HEK293 (cell line): ENCODE results near the gene TRIM28.
A peak's percentile ranks its signal among the peaks of the same experiment; 100 is the strongest.

Experiments
- SP2 ChIP-seq: fragments of 450-650 bp; formaldehyde crosslinking; IDR thresholded peaks from 2 replicates; pipeline ENCODE4 v1.5.1; 2016; ENCODE audit warnings: missing biosample characterization, missing genetic modification characterization
- ZBTB48 ChIP-seq: fragments of 450-650 bp; formaldehyde crosslinking; IDR thresholded peaks from 2 replicates; pipeline ENCODE4 v1.5.1; 2016; ENCODE audit warnings: missing biosample characterization, missing genetic modification characterization
- ZFP41 ChIP-seq: fragments of 450-650 bp; formaldehyde crosslinking; IDR thresholded peaks from 2 replicates; pipeline ENCODE4 v1.5.1; 2016; ENCODE audit warnings: missing biosample characterization, missing genetic modification characterization, borderline replicate concordance
- ZNF19 ChIP-seq: fragments of 450-650 bp; formaldehyde crosslinking; IDR thresholded peaks from 2 replicates; pipeline ENCODE4; 2016; ENCODE audit warnings: missing biosample characterization, missing genetic modification characterization, low read depth
- ZNF2 ChIP-seq: fragments of 450-650 bp; formaldehyde crosslinking; IDR thresholded peaks from 2 replicates; pipeline ENCODE4 v1.5.1; 2016; ENCODE audit warnings: missing biosample characterization, missing genetic modification characterization
- ZNF239 ChIP-seq: fragments of 450-650 bp; formaldehyde crosslinking; IDR thresholded peaks from 2 replicates; pipeline ENCODE4 v1.5.1; 2016; ENCODE audit warnings: missing biosample characterization, missing genetic modification characterization
- ZNF24 ChIP-seq: fragments of 450-650 bp; formaldehyde crosslinking; IDR thresholded peaks from 2 replicates; pipeline ENCODE4 v1.5.1; 2016; ENCODE audit warnings: missing biosample characterization, missing genetic modification characterization
- ZNF266 ChIP-seq: fragments of 450-650 bp; formaldehyde crosslinking; IDR thresholded peaks from 2 replicates; pipeline ENCODE4 v1.5.1; 2016; ENCODE audit warnings: missing biosample characterization, missing genetic modification characterization, low read depth
- ZNF335 ChIP-seq: fragments of 450-650 bp; formaldehyde crosslinking; conservative IDR thresholded peaks from 2 replicates; pipeline ENCODE4 v1.5.1; 2016; ENCODE audit warnings: missing biosample characterization, missing genetic modification characterization
- ZNF48 ChIP-seq: fragments of 450-650 bp; formaldehyde crosslinking; IDR thresholded peaks from 2 replicates; pipeline ENCODE4 v1.5.1; 2016; ENCODE audit warnings: missing biosample characterization, missing genetic modification characterization
- ZNF585B ChIP-seq: fragments of 450-650 bp; formaldehyde crosslinking; IDR thresholded peaks from 2 replicates; pipeline ENCODE4 v1.5.1; 2016; ENCODE audit warnings: missing biosample characterization, missing genetic modification characterization
- ZNF660 ChIP-seq: fragments of 450-650 bp; IDR thresholded peaks from 2 replicates; pipeline ENCODE4 v1.5.1; 2018; ENCODE audit warnings: missing biosample characterization, mild to moderate bottlenecking, missing genetic modification characterization
- ZNF670 ChIP-seq: fragments of 450-650 bp; formaldehyde crosslinking; IDR thresholded peaks from 2 replicates; pipeline ENCODE4 v1.5.1; 2016; ENCODE audit warnings: missing biosample characterization, missing genetic modification characterization, low read depth
- ZNF768 ChIP-seq: fragments of 450-650 bp; formaldehyde crosslinking; IDR thresholded peaks from 2 replicates; pipeline ENCODE4 v1.5.1; 2018; ENCODE audit warnings: missing biosample characterization, mild to moderate bottlenecking, missing genetic modification characterization
- ZNF843 ChIP-seq: fragments of 450-650 bp; formaldehyde crosslinking; IDR thresholded peaks from 2 replicates; pipeline ENCODE4 v1.5.1; 2016; ENCODE audit warnings: missing biosample characterization, missing genetic modification characterization
- TF ChIP-seq, protein P1 (sequence below): fragments of 450-650 bp; formaldehyde crosslinking; IDR thresholded peaks from 2 replicates; pipeline ENCODE4 v1.5.1; 2016; ENCODE audit warnings: missing biosample characterization, missing genetic modification characterization
- TF ChIP-seq, protein P2 (sequence below): fragments of 450-650 bp; formaldehyde crosslinking; IDR thresholded peaks from 2 replicates; pipeline ENCODE4 v1.5.1; 2016; ENCODE audit warnings: missing biosample characterization, missing genetic modification characterization
- TF ChIP-seq, protein P3 (sequence below): fragments of 450-650 bp; formaldehyde crosslinking; IDR thresholded peaks from 2 replicates; pipeline ENCODE4 v1.5.1; 2016; ENCODE audit warnings: missing biosample characterization, missing genetic modification characterization
- TF ChIP-seq, protein P4 (sequence below): IDR thresholded peaks from 2 replicates; pipeline ENCODE4 v1.6.1; 2011; ENCODE audit warnings: mild to moderate bottlenecking, low read depth, low read length, borderline replicate concordance
- TF ChIP-seq, protein P5 (sequence below): fragments of 450-650 bp; IDR thresholded peaks from 2 replicates; pipeline ENCODE4 v1.5.1; 2018; ENCODE audit warnings: missing biosample characterization, mild to moderate bottlenecking, missing genetic modification characterization
- TF ChIP-seq, protein P6 (sequence below): fragments of 450-650 bp; formaldehyde crosslinking; IDR thresholded peaks from 2 replicates; pipeline ENCODE4 v1.5.1; 2016; ENCODE audit warnings: missing biosample characterization, missing genetic modification characterization
- TF ChIP-seq, protein P7 (sequence below): fragments of 450-650 bp; formaldehyde crosslinking; IDR thresholded peaks from 2 replicates; pipeline ENCODE4 v1.5.1; 2016; ENCODE audit warnings: missing biosample characterization, missing genetic modification characterization, borderline replicate concordance

Gene TRIM28

DNA sequence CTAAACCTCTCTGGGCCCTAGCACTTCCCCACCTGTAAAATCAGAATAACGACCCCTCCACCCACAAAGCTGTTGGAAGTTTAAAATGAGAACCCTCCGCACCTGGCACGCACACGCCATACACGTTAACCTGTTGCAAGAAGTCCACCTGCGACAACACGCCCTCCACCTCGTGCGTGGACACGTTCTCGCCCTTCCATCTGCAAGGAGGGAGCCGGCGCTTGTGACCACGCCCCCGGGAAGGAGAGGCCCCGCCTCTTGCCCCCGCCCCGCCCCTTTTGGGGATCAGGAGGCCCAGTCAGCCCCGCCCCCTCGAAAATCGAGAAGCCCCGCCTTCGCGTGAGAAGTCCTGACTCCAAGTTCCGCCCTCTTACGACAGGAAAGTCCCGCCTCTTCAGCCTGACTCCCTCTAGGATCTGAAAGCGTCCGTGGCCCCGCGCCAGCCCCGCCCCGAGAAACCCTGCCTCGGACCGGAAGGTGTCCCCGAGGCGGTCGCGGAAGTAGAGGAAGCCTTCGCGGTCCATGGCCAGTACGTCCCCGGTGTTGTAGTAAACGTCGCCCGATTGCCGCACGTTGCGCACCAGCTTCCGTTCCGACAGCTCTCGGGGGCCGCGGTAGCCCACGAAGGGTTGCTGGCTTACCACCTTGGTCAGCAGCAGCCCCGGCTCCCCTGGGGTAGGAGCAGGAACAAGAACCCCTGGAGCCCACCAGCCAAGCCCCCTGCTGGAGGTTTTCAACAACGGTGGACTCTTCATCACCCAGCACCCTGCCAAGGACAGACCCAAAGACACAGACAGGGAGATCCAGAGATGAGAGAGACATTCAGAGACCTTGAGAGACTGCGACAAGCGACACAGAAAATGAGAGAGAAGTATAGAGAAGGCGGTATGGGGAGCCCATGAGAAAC lies 44.6 kb upstream of the TRIM28 start (continued):
- TF ChIP-seq ZNF585B, result no peak
- no peak for TF ChIP-seq ZFP41 (tag by site-specific recombination)
- no peak for TF ChIP-seq ZNF266 (tag by site-specific recombination)
- TF ChIP-seq, protein P1, sequence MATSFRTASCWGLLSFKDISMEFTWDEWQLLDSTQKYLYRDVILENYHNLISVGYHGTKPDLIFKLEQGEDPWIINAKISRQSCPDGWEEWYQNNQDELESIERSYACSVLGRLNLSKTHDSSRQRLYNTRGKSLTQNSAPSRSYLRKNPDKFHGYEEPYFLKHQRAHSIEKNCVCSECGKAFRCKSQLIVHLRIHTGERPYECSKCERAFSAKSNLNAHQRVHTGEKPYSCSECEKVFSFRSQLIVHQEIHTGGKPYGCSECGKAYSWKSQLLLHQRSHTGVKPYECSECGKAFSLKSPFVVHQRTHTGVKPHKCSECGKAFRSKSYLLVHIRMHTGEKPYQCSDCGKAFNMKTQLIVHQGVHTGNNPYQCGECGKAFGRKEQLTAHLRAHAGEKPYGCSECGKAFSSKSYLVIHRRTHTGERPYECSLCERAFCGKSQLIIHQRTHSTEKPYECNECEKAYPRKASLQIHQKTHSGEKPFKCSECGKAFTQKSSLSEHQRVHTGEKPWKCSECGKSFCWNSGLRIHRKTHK (tag by site-specific recombination), result no peak
- peak; percentile 55 for TF ChIP-seq ZNF843 (tag by site-specific recombination)
- TF ChIP-seq ZNF19 (tag by site-specific recombination), result no peak
- TF ChIP-seq, protein P2, sequence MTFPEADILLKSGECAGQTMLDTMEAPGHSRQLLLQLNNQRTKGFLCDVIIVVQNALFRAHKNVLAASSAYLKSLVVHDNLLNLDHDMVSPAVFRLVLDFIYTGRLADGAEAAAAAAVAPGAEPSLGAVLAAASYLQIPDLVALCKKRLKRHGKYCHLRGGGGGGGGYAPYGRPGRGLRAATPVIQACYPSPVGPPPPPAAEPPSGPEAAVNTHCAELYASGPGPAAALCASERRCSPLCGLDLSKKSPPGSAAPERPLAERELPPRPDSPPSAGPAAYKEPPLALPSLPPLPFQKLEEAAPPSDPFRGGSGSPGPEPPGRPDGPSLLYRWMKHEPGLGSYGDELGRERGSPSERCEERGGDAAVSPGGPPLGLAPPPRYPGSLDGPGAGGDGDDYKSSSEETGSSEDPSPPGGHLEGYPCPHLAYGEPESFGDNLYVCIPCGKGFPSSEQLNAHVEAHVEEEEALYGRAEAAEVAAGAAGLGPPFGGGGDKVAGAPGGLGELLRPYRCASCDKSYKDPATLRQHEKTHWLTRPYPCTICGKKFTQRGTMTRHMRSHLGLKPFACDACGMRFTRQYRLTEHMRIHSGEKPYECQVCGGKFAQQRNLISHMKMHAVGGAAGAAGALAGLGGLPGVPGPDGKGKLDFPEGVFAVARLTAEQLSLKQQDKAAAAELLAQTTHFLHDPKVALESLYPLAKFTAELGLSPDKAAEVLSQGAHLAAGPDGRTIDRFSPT, result no peak
- peak; percentile 87 for TF ChIP-seq SP2 (tag by site-specific recombination)
- no peak for TF ChIP-seq ZNF670 (tag by site-specific recombination)
- TF ChIP-seq ZNF2 (tag by site-specific recombination), result 0 out of 2 replicates have a peak, but pooled peaks have one; percentile 28
- TF ChIP-seq, protein P3, sequence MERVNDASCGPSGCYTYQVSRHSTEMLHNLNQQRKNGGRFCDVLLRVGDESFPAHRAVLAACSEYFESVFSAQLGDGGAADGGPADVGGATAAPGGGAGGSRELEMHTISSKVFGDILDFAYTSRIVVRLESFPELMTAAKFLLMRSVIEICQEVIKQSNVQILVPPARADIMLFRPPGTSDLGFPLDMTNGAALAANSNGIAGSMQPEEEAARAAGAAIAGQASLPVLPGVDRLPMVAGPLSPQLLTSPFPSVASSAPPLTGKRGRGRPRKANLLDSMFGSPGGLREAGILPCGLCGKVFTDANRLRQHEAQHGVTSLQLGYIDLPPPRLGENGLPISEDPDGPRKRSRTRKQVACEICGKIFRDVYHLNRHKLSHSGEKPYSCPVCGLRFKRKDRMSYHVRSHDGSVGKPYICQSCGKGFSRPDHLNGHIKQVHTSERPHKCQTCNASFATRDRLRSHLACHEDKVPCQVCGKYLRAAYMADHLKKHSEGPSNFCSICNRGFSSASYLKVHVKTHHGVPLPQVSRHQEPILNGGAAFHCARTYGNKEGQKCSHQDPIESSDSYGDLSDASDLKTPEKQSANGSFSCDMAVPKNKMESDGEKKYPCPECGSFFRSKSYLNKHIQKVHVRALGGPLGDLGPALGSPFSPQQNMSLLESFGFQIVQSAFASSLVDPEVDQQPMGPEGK (tag by site-specific recombination), result peak; percentile 41; the same call in 1 of the 2 replicates
- no peak for TF ChIP-seq ZBTB48
- TF ChIP-seq, protein P4, sequence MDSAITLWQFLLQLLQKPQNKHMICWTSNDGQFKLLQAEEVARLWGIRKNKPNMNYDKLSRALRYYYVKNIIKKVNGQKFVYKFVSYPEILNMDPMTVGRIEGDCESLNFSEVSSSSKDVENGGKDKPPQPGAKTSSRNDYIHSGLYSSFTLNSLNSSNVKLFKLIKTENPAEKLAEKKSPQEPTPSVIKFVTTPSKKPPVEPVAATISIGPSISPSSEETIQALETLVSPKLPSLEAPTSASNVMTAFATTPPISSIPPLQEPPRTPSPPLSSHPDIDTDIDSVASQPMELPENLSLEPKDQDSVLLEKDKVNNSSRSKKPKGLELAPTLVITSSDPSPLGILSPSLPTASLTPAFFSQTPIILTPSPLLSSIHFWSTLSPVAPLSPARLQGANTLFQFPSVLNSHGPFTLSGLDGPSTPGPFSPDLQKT, result no peak
- TF ChIP-seq, protein P5, sequence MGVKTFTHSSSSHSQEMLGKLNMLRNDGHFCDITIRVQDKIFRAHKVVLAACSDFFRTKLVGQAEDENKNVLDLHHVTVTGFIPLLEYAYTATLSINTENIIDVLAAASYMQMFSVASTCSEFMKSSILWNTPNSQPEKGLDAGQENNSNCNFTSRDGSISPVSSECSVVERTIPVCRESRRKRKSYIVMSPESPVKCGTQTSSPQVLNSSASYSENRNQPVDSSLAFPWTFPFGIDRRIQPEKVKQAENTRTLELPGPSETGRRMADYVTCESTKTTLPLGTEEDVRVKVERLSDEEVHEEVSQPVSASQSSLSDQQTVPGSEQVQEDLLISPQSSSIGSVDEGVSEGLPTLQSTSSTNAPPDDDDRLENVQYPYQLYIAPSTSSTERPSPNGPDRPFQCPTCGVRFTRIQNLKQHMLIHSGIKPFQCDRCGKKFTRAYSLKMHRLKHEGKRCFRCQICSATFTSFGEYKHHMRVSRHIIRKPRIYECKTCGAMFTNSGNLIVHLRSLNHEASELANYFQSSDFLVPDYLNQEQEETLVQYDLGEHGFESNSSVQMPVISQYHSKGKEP (tag by site-specific recombination), result no peak
- TF ChIP-seq ZNF335 (tag by site-specific recombination), result peak; percentile 53; the same call in 1 of the 2 replicates
- no peak for TF ChIP-seq ZNF239
- peak; percentile 78 for TF ChIP-seq ZNF24 (tag by site-specific recombination)
- no peak for TF ChIP-seq ZNF48
- TF ChIP-seq, protein P6, sequence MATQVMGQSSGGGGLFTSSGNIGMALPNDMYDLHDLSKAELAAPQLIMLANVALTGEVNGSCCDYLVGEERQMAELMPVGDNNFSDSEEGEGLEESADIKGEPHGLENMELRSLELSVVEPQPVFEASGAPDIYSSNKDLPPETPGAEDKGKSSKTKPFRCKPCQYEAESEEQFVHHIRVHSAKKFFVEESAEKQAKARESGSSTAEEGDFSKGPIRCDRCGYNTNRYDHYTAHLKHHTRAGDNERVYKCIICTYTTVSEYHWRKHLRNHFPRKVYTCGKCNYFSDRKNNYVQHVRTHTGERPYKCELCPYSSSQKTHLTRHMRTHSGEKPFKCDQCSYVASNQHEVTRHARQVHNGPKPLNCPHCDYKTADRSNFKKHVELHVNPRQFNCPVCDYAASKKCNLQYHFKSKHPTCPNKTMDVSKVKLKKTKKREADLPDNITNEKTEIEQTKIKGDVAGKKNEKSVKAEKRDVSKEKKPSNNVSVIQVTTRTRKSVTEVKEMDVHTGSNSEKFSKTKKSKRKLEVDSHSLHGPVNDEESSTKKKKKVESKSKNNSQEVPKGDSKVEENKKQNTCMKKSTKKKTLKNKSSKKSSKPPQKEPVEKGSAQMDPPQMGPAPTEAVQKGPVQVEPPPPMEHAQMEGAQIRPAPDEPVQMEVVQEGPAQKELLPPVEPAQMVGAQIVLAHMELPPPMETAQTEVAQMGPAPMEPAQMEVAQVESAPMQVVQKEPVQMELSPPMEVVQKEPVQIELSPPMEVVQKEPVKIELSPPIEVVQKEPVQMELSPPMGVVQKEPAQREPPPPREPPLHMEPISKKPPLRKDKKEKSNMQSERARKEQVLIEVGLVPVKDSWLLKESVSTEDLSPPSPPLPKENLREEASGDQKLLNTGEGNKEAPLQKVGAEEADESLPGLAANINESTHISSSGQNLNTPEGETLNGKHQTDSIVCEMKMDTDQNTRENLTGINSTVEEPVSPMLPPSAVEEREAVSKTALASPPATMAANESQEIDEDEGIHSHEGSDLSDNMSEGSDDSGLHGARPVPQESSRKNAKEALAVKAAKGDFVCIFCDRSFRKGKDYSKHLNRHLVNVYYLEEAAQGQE (tag by site-specific recombination), result peak; percentile 79
- peak; percentile 65; the same call in 1 of the 2 replicates for TF ChIP-seq ZNF768 (tag by site-specific recombination)
- TF ChIP-seq, protein P7, sequence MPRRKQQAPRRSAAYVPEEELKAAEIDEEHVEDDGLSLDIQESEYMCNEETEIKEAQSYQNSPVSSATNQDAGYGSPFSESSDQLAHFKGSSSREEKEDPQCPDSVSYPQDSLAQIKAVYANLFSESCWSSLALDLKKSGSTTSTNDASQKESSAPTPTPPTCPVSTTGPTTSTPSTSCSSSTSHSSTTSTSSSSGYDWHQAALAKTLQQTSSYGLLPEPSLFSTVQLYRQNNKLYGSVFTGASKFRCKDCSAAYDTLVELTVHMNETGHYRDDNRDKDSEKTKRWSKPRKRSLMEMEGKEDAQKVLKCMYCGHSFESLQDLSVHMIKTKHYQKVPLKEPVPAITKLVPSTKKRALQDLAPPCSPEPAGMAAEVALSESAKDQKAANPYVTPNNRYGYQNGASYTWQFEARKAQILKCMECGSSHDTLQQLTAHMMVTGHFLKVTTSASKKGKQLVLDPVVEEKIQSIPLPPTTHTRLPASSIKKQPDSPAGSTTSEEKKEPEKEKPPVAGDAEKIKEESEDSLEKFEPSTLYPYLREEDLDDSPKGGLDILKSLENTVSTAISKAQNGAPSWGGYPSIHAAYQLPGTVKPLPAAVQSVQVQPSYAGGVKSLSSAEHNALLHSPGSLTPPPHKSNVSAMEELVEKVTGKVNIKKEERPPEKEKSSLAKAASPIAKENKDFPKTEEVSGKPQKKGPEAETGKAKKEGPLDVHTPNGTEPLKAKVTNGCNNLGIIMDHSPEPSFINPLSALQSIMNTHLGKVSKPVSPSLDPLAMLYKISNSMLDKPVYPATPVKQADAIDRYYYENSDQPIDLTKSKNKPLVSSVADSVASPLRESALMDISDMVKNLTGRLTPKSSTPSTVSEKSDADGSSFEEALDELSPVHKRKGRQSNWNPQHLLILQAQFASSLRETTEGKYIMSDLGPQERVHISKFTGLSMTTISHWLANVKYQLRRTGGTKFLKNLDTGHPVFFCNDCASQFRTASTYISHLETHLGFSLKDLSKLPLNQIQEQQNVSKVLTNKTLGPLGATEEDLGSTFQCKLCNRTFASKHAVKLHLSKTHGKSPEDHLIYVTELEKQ (tag by site-specific recombination), result no peak
- TF ChIP-seq ZNF660 (tag by site-specific recombination), result peak; percentile 92
